ENCODE results near the gene CCR7.

GRCh38 chr17:40564195-40564882 lies 933 bp downstream of the CCR7 start:
- TF ChIP-seq EZH2 (IDR thresholded peaks at IDR 0.05; ENCODE audit: insufficient read depth, poor library complexity, severe bottlenecking) (no peak), EZH2phosphoT487 (IDR thresholded peaks at IDR 0.05; ENCODE audit: insufficient read depth, low read depth) (no peak)

All from GM23248 (cell line).